DND-41 (cell line): Measurements from ENCODE around the gene SMIM21.

Experiments used
- CTCF ChIP-seq: IDR thresholded peaks from 2 replicates; pipeline ENCODE4 v1.5.1; 2012; ENCODE audit warnings: borderline replicate concordance, low read length, moderate library complexity, mild to moderate bottlenecking; ENCODE audit not compliant: poor library complexity, severe bottlenecking; ENCODE audit errors: extremely low read depth
- EZH2 ChIP-seq: IDR thresholded peaks from 3 replicates; pipeline ENCODE4 v1.6.1; 2012; ENCODE audit warnings: borderline replicate concordance, low read depth, mild to moderate bottlenecking, moderate library complexity, low read length, inconsistent platforms; ENCODE audit not compliant: severe bottlenecking

- TF ChIP-seq CTCF (no peak), EZH2 (no peak)
Observed at GRCh38 chr18:75473316-75473715, 45.8 kb upstream of the SMIM21 start.
